NCI-H187 (cell line): Measurements from ENCODE around the gene CHRNG.

Experiments
- DNase-seq, 2 experiments: peaks; one replicate each; lab custom pipeline; 2025; lab: John Stamatoyannopoulos, UW

CHRNG gene

GRCh38 chr2:232578626-232579025 is 39.1 kb downstream of the CHRNG start:
- no peak for DNase-seq

DNA sequence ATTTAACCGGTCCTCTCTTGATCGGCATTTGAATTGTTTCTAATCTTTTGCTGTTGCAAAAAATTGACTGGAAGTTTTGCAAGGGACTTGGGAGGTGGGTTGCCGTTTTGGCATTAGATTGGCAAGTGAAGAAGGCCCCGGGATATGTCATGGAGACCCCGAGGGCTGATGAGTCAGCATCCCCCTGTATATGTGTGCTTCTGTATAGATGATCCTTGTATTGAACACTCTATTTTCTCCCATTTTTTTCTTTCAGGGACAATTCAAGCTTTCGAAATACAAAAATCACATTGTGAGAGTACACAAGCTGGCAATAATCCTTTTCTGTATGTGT is 41.1 kb downstream of the CHRNG start:
- DNase-seq: no peak

- DNase-seq: no peak
Measured at GRCh38 chr2:232581725-232582124, 42.2 kb downstream of the CHRNG start.

GRCh38 chr2:232584238-232584637 is 44.7 kb downstream of the CHRNG start:
- DNase-seq: no peak

- no peak for DNase-seq
Measured at GRCh38 chr2:232586943-232587505, 47.5 kb downstream of the CHRNG start.

DNA sequence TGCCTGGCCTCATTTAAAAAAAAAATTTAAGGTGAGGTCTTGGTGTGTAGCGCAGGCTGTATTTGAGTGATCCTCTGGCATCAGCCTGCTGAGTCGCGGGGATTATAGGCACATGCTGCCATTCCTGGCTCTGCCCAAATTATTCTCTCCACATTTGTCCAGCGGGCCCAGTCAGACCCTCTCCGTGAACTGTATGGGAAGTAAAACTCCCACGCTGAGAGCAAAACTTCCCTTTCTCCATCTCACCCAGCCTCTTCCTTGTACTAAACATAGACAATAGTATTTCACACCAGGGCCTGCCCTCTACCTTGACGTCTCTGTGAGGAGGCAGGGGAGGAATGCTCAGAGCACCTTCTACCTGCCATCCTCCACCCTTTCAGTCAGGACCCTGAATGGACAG is 48.0 kb downstream of the CHRNG start:
- DNase-seq: no peak

- no peak for DNase-seq
Measured at GRCh38 chr2:232588031-232588430, 48.5 kb downstream of the CHRNG start.

DNA sequence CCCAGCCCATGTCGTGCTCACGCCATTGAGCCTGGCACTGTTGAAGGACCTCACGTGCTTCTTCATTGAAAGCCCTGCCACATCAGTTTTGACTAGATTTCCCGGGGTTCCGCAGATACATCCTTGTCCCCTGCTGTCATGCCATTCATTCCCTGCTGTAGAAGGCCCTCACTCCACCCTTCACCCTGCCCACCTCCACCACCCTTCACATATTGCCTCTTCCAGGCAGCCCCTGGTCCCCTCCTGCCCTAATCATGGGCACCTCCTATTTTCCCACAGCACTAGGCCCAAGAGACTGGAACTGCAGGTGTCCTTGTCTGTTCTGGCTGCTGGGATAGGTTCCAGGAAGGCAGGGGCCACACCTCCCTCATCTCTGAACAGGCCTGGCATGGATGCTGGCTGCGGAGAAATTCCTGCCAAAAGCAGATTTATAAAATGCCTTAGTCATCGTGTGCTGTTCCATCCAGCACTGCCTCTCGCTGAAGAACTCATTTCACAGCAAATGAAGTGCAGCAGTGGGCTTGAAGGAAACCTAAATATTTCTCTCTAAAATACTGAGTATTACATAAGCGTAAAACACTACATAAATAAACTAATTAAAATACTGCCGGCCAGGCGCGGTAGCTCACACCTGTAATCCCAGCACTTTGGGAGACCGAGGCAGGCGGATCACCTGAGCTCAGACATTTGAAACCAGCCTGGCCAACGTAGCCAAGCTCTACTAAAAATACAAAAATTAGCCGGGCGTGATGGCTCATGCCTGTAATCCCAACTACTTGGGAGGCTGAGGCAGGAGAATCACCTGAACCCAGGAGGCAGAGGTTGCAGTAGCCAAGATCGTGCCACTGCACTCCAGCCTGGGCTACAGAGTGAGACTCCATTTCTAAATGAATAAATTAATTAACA is 49.4 kb downstream of the CHRNG start:
- DNase-seq: no peak

- DNase-seq: no peak
Measured at GRCh38 chr2:232592772-232593395, 53.4 kb downstream of the CHRNG start.

- no peak for DNase-seq
Measured at GRCh38 chr2:232593982-232594381, 54.5 kb downstream of the CHRNG start.
